Measurements from ENCODE around the gene LPCAT2.
A peak's percentile ranks its signal among the peaks of the same experiment; 100 is the strongest.

The LPCAT2 gene, protein sequence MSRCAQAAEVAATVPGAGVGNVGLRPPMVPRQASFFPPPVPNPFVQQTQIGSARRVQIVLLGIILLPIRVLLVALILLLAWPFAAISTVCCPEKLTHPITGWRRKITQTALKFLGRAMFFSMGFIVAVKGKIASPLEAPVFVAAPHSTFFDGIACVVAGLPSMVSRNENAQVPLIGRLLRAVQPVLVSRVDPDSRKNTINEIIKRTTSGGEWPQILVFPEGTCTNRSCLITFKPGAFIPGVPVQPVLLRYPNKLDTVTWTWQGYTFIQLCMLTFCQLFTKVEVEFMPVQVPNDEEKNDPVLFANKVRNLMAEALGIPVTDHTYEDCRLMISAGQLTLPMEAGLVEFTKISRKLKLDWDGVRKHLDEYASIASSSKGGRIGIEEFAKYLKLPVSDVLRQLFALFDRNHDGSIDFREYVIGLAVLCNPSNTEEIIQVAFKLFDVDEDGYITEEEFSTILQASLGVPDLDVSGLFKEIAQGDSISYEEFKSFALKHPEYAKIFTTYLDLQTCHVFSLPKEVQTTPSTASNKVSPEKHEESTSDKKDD

DNA sequence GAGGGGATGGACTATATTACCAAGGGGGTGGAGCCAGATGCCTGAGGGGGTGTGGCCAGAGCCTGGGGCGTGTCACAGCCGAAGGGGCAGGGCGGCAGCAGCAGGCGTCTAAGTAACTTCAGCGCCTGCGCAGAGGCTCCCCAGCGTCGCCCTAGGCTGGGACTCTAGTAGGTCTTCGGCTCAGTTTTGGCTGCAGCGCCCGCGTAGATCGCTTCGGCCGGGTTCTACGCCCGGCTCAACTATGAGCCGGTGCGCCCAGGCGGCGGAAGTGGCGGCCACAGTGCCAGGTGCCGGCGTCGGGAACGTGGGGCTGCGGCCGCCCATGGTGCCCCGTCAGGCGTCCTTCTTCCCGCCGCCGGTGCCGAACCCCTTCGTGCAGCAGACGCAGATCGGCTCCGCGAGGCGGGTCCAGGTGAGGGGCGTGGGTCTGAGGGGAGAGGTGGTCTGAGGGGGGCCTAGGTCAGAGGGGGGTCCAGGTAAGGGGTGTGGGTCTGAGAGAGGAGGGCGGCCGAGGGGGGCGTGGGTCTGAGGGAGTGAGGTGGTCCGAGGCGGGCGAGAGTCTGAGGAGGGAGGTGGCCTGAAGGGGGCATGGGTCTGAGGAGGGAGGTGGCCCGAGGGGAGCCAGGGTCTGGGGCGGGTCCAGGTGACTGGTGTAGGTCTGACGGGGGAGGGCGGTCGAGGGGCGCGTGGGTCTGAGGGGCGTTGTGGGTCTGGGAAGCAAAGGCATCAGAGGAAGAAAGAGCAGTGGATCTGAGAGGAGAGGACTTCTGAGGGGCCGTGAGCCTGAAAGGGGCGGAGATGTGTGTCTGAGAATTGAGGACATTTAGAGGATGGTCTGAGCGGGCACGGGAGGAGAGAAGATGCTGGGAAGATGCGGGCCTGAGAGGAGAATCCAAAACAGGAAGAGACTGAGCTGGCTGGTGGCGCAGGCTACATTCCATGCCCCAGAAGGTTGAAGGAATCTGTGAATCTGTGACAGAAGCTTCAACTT, at the start of gene LPCAT2:
Gene LPCAT2 (plus strand): TSS at position 132 of the 991 bp plus-strand sequence. CDS start 110 bp downstream, at position 242.
- peak in 3 of 6 experiments; percentile 1 to 30 (median 3) for DNase-seq

DNA sequence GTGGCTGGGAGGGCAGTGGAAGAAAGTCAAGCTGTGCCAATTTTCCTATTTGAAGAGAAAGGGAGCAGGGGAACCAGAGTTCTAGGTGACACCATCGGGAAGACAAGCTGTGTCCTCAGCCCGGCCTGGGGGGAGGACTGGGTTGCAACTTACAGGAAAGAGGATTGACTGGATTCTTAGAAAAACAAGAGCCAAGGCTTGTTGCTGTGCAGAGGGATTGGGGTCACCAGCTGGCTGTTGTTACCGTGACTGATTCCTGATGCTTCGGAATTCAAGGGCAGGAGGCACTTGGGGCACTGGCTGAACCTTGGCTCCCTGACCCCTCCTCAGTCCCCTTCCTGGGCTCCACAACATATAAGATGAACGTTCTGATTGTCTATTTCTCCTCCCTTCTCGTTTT, 46.6 kb upstream of the LPCAT2 start:
- DNase-seq, result no peak

DNA sequence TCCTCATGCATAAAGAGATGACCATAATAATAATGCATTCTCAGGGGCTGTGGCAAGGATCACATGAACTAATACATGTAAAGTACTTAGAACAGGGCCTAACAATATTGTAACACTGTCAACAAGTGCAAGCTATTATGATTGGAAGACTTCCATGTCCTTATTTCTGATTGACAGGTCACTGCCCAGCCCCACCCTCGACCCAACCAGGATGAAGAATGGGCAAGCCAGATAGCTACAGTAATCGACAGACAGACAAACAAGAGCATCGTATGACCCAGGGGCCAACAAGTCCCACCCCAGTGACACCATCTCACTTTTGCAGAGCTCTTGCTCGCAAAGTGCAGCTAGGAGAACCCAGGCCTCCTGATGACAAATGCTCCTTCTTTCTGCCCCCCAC, 44.5 kb upstream of the LPCAT2 start:
- DNase-seq, result no peak

DNA sequence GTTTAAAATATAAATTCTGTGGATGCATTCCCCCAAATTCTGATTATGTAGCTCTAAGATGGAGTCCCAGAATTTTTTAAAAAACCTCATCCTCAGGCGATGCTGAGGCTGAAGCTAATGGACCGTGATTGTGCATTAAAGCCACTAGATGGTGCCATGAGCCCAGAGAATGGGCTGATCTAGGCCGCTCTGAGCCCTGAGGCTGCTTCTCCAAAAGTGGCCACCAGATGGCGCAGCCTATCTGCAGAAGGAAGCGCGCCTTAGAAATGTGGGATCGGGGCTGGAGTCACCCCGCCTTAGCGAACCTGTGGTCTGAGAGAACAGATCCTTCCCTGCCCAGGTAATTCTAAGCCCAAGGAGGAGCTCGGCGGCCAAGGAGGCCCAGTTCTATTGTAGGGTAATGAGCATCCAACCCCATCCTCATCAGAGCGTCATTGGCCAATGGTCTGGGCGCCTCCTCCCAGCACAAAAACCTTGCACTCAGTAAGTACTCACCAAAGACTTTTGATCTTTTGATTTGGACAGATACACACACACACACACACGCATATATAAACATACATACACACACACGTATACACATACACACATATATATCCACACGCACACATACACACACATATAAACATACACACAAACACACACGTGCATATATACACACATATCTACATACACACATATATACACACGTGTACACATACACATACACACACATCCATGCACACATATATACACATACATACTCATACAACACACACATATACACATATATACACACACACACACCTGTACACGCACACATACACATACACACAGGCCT, 43.6 kb upstream of the LPCAT2 start:
- peak; percentile 52 to 82 (median 69) for DNase-seq

DNA sequence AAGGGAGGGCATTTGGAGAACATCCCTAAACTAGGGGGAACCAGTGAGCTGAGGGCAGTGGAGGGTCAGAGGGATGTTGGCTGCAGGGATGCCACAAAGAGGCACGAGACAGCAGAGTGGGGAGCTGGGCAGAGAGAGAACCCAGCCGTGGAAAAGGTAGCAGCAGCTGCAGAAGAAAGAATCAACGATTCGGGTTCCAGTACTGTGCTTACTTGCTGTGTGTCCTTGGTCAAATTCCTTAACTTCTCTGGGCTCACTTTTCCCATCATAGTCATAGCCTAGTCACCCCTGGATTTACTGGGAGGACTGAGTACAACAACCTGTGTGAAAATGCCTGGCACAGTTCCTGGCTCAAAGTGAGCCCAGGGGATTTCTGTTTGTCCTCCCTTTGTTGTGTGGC, 42.7 kb upstream of the LPCAT2 start:
- no peak for DNase-seq

DNA sequence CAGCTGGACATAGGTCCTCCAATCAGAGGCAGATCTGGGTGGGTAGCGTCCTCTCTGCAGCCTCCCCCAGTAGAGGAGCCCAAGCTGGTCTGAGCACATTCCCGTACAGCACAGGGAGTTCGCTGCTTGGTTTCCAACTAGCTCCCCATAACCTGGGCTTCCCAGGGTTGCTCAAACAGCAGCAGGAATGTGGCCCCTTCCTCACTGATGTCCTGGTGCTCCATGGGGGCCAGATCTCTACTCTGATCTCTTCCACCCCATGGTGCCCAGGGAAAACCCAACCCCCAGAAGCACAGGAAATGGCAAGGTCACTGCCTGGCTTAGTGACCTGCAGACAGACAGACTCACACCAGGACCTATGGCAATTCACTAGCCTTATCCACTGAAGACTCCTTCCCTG, 41.0 kb upstream of the LPCAT2 start:
- no peak for DNase-seq

DNA sequence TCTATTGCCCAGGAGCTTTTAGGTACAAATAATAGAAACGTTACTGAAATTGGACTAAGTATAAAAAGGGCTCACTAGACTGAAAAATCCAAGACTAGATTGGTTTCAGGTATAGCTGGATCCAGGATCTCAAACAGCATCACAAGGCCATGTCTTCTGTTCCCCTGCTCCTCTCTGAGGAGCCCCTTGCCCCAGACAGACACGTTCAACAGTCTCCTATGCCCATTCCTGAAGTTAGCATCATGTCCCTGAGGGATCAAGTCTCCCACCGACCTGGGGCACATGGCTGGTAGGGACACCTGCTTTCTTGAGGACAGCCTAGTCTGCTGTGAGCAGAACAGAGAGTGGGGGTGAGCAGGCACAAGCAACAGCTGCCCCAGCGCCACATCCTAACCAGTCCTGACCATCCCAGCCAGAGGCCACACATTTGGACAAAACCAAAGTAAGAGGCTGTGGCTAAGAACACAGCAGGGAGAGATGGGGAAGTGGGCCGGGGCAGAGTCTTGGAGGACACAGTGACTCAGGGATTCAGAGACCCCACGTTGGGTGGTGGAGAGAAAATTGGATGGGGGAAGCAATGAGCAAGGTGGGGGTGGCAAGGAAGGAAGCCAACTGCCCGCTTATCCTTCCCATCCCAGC, 40.4 kb upstream of the LPCAT2 start:
- DNase-seq, result no peak

DNA sequence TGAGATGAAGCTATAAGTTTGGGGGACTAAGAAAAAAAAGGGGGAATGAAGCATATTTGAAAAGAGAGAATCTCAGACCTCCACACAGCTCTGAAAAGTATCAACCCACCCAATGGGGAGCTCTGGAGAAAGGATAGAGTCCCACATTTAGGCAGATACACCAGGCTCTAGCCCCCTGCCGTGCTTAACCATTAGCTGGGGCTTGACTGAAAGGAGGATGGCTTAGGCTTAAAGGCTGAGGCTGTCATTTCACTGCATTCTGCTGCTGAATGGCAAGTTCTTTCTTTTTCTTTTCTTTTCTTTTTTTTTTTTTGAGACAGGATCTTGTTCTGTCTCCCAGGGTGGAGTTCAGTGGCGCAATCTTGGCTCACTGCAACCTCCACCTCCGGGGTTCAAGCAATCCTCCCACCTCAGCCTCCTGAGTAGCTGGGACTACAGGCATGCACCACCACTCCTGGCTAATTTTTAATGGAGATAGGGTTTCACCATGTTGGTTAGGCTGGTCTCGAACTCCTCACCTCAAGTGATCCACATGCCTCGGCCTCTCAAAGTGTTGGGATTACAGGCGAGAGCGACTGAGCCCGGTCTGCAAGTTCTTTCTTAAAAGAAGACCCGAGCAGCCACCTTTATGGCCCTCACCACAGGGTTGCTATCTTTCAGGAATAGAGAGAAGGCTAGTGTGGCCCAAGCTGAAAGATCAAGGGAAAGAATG, 38.9 kb upstream of the LPCAT2 start:
- no peak for DNase-seq

DNA sequence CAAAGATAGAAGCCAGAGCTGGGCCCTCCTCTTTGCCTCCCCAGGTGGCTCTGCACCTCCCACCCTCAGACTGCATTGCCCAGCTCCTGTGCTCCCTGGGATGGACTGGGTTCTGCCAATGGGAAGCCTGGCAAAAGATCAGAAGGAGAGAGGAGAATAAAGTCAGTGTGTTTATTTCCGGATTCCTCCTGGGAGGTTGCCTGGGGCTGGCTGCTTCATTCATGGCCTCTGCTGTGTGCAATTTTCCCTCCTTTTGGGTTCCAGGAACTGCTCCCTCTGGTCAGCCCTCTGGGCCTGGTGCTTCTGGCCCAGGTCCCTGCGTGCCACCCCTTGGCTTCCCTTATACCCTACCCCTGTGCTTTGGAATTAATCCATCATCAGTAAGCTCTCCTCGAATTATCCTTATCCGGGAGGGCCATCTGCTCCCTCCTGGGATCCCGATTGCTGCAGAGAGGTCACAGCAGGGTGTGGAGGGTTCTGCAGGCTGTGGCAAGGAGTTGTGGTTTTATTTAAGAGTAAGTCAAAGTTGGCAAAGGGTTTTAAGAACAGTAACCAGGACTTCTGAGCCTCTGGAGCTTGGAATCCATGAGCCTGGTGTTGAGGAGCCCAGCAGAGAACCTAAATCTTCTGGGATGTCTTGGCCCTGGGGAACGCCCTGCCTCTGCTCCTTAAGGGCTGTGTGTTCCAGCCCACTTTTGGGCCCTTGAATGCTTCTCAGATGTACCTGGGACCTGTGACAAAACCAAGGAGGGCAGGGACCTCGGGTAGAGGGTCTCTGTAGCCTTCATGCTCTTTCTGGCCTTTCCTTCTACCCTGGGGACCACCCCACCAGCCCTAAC, 38.1 kb upstream of the LPCAT2 start:
- no peak for DNase-seq

DNA sequence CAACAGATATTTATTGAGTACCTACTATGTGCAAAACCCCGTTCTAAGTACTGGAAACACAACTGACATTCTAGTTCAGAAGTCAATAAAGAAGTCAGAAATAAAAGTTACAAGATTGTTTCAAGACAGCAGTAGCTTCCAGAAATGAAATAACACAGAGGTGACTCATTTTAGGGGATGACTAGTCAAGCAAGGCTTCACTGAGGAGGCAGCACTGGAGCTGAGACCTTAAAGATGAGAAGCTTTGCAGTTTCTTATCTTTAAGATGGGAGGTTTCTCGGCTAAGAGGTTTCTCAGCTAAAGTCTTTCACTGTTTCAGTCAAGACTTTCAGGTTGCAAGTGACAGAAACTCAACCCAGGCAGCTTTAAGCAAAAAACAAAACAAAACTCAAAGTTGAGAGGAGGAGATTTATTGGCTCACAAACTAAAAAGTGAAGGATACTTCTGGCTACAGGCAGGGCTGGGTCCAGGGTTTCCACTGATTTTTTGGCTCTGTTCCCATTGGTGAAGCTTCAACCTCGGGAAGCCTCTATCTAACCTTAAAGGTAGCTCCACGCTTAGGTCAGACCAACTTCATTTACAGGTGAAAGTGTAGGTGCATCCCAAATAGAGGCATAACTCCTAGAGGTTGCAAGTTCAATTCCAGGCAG, 37.3 kb upstream of the LPCAT2 start:
- no peak for DNase-seq

DNA sequence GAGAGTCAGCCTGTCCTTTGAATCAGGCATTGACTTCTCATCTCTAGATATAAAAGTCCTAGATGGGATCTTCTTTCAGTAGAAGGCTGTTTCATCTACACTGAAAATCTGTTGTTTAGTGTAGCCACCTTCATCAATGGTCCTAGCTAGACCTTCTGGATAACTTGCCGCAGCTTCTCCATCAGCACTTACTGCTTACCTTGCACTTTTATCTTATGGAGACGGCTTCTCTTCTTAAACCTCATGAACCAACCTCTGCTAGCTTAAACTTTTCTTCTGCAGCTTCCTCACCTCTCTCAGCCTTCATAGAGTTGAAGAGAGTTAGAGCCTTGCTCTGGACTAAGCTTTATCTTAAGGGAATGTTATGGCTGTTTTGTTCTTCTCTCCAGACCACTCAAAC, 35.3 kb upstream of the LPCAT2 start:
- no peak for DNase-seq

DNA sequence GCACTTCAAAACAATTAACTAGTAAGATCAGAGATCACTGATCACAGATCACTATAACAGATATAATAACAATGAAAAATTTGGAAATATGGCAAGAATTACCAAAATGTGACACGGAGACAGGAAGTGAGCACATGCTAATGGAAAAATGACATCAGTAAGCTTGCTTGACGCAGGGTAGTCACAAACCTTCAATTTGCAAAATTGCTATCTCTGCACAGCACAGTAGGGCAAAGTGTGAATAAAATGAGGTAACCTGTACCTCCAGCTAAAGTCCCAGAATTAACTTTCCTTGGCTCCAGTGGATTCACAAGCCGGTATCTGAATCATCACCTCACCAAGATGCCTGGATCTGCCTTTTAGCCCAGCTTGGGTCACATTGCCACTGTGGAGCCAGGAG, 34.1 kb upstream of the LPCAT2 start:
- DNase-seq, result no peak

DNA sequence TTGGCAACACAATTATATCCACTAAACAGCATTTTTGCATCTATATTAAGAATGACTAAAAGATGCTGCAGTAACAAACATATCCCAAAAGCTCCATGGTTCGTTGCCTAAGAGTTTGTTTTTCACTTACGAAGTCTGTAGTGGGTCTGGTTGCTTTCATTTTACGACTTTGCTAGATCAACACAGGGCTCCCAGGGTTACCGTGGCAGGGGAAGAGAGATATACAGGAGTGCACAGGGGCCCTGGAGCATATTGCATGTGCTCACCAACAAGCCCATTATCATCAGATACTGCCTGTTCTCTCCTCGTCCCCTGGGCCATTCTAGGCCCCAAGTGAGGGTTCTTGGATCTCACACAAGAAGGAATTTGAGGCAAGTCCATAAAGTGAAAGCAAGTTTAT, 33.0 kb upstream of the LPCAT2 start:
- no peak for DNase-seq

DNA sequence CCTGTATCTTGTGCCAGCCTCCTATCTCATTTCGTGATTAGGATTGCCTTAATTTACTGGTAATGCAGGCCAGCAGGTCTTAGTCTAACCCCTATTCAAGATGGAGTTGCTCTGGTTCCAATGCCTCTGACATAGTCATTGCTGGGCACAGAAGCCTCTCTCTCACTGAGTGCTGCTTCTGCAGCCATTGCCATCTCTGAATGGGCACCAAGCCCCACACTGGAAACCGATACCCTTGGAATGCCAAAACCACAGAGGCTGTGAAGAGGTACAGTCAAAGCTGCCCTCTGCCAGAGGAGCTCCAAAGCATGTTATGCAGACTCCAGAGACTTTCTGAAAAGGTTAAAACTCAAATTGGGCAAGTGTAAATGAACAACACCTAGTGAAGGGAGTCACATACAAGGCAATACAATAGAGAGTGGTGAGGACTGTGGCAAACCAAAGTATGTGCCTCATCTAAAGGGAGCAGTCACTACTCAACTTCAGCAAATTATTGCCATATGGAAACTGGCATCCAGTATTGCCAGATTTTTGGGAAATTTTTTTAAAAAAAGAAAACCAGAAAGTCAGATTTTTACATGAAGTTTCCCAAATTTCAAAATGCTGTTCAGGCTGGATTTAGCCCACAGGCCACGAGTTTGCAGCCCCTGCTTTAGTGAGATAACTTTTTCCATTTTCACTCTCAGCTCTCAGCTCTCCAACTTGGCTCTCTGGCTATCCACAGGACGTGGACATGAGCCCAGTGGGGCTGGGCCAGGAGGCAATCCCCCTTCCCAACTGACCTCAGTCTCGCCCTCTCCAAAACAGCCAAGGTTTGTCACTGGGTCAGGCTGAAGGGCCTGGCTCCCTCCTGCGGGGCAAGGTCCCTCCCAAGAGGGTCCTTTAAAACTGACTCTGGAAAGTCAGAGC, 32.0 kb upstream of the LPCAT2 start:
- no peak for DNase-seq

DNA sequence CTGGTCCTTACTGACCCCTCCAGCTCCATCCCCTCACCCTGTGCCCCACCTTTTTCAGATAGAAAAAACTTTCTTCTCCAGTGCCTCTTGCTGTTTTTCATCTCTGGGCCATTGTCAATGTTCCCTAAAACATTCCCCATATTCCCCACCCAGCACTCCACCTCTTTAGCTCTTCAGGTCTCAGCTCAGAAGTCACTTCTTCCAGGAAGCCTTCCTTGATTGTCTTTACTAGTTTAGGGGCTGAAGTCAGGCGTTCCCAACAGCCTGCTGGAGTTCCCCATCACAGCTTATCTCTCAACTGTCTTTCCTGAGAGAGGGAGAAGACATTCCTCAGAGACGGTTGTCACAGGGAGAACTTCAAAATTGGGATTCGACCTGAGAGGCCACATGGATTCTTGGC, 31.1 kb upstream of the LPCAT2 start:
- DNase-seq, result no peak

DNA sequence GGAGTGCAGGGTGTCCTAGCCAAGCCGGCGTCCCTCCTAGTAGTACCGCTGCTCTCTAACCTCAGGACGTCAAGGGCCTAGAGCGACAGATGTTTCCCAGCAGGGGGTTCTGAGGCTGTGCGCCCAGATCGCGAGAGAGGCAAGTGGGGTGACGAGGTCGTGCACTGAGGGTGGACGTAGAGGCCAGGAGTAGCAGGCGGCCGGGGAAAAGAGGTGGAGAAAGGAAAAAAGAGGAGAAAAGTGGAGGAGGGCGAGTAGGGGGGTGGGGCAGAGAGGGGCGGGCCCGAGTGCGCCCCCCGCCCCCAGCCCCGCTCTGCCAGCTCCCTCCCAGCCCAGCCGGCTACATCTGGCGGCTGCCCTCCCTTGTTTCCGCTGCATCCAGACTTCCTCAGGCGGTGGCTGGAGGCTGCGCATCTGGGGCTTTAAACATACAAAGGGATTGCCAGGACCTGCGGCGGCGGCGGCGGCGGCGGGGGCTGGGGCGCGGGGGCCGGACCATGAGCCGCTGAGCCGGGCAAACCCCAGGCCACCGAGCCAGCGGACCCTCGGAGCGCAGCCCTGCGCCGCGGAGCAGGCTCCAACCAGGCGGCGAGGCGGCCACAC, 29.9 kb upstream of the LPCAT2 start, which contains the start of gene MMP2:
Gene MMP2 (plus strand): TSS at position 372 of the 603 bp plus-strand sequence. CDS start 282 bp downstream, outside the sequence.
- no peak for DNase-seq

DNA sequence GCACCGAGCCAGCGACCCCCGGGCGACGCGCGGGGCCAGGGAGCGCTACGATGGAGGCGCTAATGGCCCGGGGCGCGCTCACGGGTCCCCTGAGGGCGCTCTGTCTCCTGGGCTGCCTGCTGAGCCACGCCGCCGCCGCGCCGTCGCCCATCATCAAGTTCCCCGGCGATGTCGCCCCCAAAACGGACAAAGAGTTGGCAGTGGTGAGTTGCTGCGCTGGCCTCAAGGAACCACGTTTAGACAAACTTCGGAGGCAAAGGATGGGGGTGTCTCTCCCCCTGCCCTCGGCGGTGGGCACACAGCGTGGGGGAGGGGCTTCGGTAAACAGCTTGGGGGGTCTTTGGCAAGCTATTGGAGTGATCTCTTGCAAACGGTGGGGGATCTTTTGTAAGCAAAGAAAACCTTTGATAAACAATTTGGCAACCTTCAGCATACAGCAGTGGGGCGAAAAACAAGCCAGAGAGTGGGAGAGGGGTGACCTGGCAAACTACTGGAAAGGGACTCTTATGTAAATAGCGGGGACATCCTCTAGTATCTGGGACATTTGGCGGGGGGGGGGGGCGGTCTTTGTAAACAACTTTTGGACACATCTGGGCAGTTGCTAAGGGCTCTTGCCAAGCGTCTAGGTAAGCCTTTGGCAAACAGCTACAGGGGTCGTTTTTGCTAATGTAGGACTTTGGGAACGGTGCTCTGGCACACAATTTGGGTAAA, 29.3 kb upstream of the LPCAT2 start:
- DNase-seq, result no peak

All from stimulated activated naive CD4-positive, alpha-beta T cell (primary cell).